Measurements from ENCODE around the gene GABRR3.

The GABRR3 gene

DNA sequence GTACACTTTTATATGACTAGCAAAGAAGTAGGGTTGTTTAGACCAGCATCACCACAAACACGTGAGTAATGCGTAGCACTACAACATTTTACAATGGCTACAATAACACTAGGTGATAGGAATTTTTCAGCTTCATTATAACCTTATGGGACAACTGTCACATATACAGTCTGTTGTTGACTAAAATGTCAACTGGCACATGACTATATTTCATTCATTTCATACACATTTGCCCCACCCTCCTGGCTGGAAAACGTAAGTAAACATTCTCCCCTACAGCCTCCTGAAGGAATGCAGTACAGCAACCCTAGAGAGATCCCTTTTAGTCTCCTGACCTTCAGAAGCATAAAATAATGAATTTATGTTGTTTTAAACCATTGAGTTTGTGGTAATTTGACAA lies 79.1 kb downstream of the GABRR3 start:
- no peak for TF ChIP-seq ZFX (IDR thresholded peaks at IDR 0.05; ENCODE audit: borderline replicate concordance)
- TF ChIP-seq, protein P1, sequence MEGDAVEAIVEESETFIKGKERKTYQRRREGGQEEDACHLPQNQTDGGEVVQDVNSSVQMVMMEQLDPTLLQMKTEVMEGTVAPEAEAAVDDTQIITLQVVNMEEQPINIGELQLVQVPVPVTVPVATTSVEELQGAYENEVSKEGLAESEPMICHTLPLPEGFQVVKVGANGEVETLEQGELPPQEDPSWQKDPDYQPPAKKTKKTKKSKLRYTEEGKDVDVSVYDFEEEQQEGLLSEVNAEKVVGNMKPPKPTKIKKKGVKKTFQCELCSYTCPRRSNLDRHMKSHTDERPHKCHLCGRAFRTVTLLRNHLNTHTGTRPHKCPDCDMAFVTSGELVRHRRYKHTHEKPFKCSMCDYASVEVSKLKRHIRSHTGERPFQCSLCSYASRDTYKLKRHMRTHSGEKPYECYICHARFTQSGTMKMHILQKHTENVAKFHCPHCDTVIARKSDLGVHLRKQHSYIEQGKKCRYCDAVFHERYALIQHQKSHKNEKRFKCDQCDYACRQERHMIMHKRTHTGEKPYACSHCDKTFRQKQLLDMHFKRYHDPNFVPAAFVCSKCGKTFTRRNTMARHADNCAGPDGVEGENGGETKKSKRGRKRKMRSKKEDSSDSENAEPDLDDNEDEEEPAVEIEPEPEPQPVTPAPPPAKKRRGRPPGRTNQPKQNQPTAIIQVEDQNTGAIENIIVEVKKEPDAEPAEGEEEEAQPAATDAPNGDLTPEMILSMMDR (IDR thresholded peaks at IDR 0.05) = no peak
- H3K27ac ChIP-seq = no peak overlapping the region

DNA sequence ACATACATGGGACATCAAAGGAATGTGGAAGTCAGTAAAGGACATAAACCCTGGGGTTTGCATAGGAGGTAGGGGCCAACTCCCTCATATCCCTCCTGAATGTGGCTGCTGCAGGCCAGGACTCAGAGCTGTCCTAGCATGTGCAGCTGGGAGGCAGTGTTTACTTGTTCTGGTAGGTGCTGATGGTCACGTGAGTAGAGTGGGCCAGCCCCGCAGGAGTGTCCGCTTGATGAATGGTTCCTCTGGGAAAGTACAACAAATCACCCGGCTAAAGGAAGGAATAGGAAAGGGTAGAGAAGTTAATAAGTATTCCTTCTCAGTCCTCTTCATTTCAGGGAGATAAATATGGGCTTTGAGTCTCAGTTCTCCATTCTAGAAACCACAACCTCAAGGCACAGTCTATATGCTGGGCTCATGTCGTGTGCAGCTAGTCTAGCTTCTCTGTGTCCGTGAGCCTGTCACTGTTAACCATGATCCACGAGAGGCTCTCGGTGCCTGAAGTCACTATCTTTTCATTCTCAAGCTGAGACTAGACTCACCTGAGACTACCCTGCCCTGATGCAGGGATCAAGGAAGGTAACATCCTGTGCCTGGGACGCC lies 80.8 kb downstream of the GABRR3 start:
- TF ChIP-seq, protein P1 (IDR thresholded peaks at IDR 0.05) = no peak
- TF ChIP-seq ZFX (IDR thresholded peaks at IDR 0.05; ENCODE audit: borderline replicate concordance) = no peak
- H3K27ac ChIP-seq = no peak overlapping the region

DNA sequence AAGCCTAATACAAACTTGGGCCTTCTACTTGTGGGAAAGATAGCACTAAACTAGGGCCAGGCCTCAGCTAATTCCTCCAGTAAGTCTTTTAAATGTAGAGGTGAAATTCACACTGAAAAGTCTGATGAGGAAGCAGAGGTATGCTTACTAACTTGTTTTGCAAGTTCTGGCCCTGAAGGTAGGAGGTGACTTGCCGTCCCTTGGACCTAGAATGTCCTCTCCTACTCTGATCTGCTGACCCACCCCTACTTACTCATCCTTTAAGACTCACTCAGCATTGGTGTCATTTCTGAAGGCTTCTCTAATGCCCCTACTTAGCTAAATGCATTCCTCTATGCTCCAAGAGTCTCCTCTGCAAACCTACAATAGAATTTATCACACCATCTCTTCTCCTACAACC lies 82.2 kb downstream of the GABRR3 start:
- H3K27ac ChIP-seq = no peak overlapping the region
- no peak for TF ChIP-seq ZFX (IDR thresholded peaks at IDR 0.05; ENCODE audit: borderline replicate concordance)
- TF ChIP-seq, protein P1 (IDR thresholded peaks at IDR 0.05) = no peak

DNA sequence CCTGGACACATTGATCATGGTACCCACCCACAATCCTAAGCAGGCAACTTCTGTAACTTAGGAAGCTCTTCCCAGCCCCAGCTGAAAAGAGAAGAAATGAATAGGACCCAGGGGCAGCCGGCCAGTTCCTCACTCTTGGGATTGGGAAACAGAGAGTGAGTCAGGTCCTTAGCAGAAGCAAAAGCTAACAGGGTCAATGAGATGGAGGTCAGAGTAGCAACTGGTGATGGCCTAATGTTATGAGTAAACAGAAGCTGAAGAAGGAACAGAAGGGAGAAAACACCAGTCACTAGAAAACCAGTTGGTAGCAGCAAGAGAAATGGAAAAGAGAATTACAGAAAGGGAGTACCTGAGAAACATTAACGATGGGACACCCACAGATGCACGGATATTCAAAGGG lies 82.8 kb downstream of the GABRR3 start:
- TF ChIP-seq ZFX (IDR thresholded peaks at IDR 0.05; ENCODE audit: borderline replicate concordance) = no peak
- TF ChIP-seq, protein P1 (IDR thresholded peaks at IDR 0.05) = no peak
- H3K27ac ChIP-seq = no peak overlapping the region

DNA sequence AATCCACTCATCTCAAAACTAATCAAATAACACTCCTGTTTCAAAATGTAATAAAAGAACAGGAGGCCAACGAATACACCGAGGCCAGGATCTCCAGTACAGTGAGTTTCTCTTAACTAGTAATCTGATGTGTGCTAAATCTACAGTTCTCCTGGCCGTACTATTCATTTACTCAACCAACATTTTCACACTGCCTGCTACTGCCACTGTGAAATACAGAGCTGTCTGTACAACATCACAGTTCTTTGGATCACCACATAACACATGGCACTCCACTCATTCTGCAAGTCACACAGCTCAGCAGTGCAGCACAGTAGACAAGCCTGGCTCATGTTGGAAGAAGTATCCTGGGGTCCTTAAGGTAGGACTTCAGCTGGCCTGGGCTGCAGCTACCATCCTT lies 84.8 kb downstream of the GABRR3 start:
- TF ChIP-seq ZFX (IDR thresholded peaks at IDR 0.05; ENCODE audit: borderline replicate concordance) = no peak
- TF ChIP-seq, protein P1 (IDR thresholded peaks at IDR 0.05) = no peak

DNA sequence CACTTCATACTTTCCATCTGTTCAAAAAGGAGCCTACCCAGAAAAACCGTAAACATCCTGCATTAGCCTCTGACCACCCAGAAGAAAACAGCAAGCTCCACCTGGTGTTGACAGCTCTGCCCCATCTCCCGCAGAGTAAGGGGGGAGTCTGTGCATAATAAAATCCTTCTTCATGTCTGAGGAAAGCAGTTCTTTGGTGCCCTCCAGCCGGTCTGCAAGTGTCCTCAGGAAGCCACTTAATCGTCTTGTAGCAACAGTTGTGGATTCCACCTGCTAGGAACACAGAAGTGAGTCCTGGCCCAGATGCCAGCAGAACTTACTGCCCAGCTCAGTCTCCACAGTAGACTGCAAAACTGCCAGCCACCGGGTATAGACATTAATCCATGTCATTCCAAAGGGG lies 85.4 kb downstream of the GABRR3 start:
- no peak overlapping the region for H3K27ac ChIP-seq
- TF ChIP-seq, protein P1 (IDR thresholded peaks at IDR 0.05) = no peak
- no peak for TF ChIP-seq ZFX (IDR thresholded peaks at IDR 0.05; ENCODE audit: borderline replicate concordance)

More for the DNA sequence above, 84.8 kb downstream of the GABRR3 start:
- H3K27ac ChIP-seq = no peak overlapping the region

DNA sequence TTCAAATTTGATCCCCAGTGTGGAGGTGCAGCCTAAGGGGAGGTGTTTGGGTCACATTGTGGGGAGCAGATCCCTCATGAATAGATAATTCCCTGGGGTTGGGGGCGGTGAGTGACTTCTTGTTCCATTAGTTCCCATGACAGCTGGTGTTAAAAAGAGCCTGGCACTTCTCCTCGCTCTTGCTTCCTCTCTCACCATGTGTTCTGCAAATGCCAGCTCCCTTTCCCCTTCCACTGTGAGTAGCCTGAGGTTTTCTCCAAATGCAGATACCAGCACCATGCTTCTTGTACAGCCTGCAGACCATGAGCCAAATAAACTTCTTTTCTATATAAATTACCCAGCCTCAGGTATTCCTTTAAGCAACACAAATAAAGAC lies 86.0 kb downstream of the GABRR3 start:
- no peak overlapping the region for H3K27ac ChIP-seq
- TF ChIP-seq, protein P1 (IDR thresholded peaks at IDR 0.05) = no peak
- TF ChIP-seq ZFX (IDR thresholded peaks at IDR 0.05; ENCODE audit: borderline replicate concordance) = no peak
